ENCODE data around the gene SLC12A4.
"Not testable (repeated sequence)": the region's sequence is repeated elsewhere in the genome, so short reads cannot be mapped to it uniquely, and the experiment has no call there.

SLC12A4 gene

GRCh38 chr16:67926181-67926750, 42.2 kb downstream of the SLC12A4 start:
- no peak for DNase-seq (ENCODE audit: low read depth)

GRCh38 chr16:67924140-67924906, 44.1 kb downstream of the SLC12A4 start:
- DNase-seq (ENCODE audit: low read depth), result no peak

- no peak for DNase-seq (ENCODE audit: low read depth)
Observed at GRCh38 chr16:67923414-67924116, 44.9 kb downstream of the SLC12A4 start.

GRCh38 chr16:67922740-67923139, 45.7 kb downstream of the SLC12A4 start:
- no peak for DNase-seq (ENCODE audit: low read depth)

- DNase-seq (ENCODE audit: low read depth), result no peak
Observed at GRCh38 chr16:67922221-67922620, 46.2 kb downstream of the SLC12A4 start.

- no peak for DNase-seq (ENCODE audit: low read depth)
Observed at GRCh38 chr16:67919622-67920221, 48.7 kb downstream of the SLC12A4 start.

- DNase-seq (ENCODE audit: low read depth), result no peak
Observed at GRCh38 chr16:67917852-67918236, 50.6 kb downstream of the SLC12A4 start.

GRCh38 chr16:67917140-67917851, 51.1 kb downstream of the SLC12A4 start:
- no peak for DNase-seq (ENCODE audit: low read depth)

GRCh38 chr16:67915831-67916723, 52.4 kb downstream of the SLC12A4 start:
- no peak for DNase-seq (ENCODE audit: low read depth)

GRCh38 chr16:67915496-67915769, 53.0 kb downstream of the SLC12A4 start:
- DNase-seq (ENCODE audit: low read depth), result not testable (repeated sequence)

GRCh38 chr16:67914758-67915495, 53.5 kb downstream of the SLC12A4 start:
- DNase-seq (ENCODE audit: low read depth), result no peak

- no peak for DNase-seq (ENCODE audit: low read depth)
Observed at GRCh38 chr16:67910158-67910557, 58.3 kb downstream of the SLC12A4 start.

- no peak for DNase-seq (ENCODE audit: low read depth)
Observed at GRCh38 chr16:67909056-67909742, 59.2 kb downstream of the SLC12A4 start.

GRCh38 chr16:67907397-67908180, 60.8 kb downstream of the SLC12A4 start:
- no peak for DNase-seq (ENCODE audit: low read depth)

GRCh38 chr16:67902831-67903230, 65.6 kb downstream of the SLC12A4 start:
- no peak for DNase-seq (ENCODE audit: low read depth)

GRCh38 chr16:67901734-67902133, 66.7 kb downstream of the SLC12A4 start:
- no peak for DNase-seq (ENCODE audit: low read depth)

- DNase-seq (ENCODE audit: low read depth), result no peak
Observed at GRCh38 chr16:67897231-67897630, 71.2 kb downstream of the SLC12A4 start.

GRCh38 chr16:67893743-67894399, 74.6 kb downstream of the SLC12A4 start:
- DNase-seq (ENCODE audit: low read depth), result no peak

Measured in non-pigmented ciliary epithelial cell (primary cell).